Endothelial cell of umbilical vein (primary cell): ENCODE measurements around the gene MCM3AP. TPM values are rescaled to one million over a fixed set of nuclear protein-coding genes. Genes with fewer than 3 reads are reported as not detected.

Experiments
- BruUV-seq: library from RNA; stranded (reverse); fragments of 400-500 nt; replicated peaks from 2 replicates; lab custom pipeline; 2021; lab: Mats Ljungman, UMichigan
- CTCF ChIA-PET: fragments of 300-600, 350-600 bp; sonication (Branson Sonifier 250); formaldehyde crosslinking; loops from one replicate; lab custom pipeline; 2021; ENCODE audit warnings: antibody characterized with exemption, inconsistent platforms; lab: Charles Lee
- POLR2A ChIA-PET: fragments of 300-600, 350-600 bp; sonication (Branson Sonifier 250); formaldehyde crosslinking; loops from one replicate; lab custom pipeline; 2021; ENCODE audit warnings: antibody characterized with exemption, inconsistent platforms; lab: Charles Lee
- DNase-seq: peaks from one replicate; pipeline ENCODE4 v3.0.0-alpha.2; 2011; ENCODE audit warnings: low read depth, low spot score
- FAIRE-seq: peaks from 2 replicates; lab custom pipeline; 2011; peaks lifted over from hg19 to GRCh38; lab: Jason Lieb, UNC
- H2AFZ ChIP-seq: 2 replicates; pipeline ENCODE4 v1.6.0; 2012; ENCODE audit warnings: low read depth, low read length, control low read depth, inconsistent platforms
- H3K27ac ChIP-seq: 2 replicates; pipeline ENCODE4 v1.5.1; 2011; ENCODE audit warnings: low read depth, mild to moderate bottlenecking, control low read depth, low read length, moderate library complexity; ENCODE audit not compliant: insufficient read depth
- H3K27me3 ChIP-seq, 2 experiments: 2 replicates each; pipeline versions ENCODE4 v1.6.0 to v1.6.1; 2011; ENCODE audit warnings: low read length in 2 of 2, mixed read lengths in 1 of 2; ENCODE audit not compliant: control insufficient read depth in 2 of 2, insufficient read depth in 2 of 2
- H3K36me3 ChIP-seq, 2 experiments: 2 replicates in 1 of 2; 3 replicates in 1 of 2; pipeline ENCODE4 v1.5.1; 2011; ENCODE audit warnings: low read length in 2 of 2, mild to moderate bottlenecking in 1 of 2, moderate library complexity in 1 of 2; ENCODE audit not compliant: control insufficient read depth in 2 of 2, insufficient read depth in 2 of 2; ENCODE audit errors: extremely low read depth in 1 of 2
- H3K4me1 ChIP-seq: 3 replicates; pipeline ENCODE4 v1.5.1; 2011; ENCODE audit warnings: mild to moderate bottlenecking, low read length; ENCODE audit not compliant: control insufficient read depth, insufficient read depth; ENCODE audit errors: extremely low read depth
- H3K4me2 ChIP-seq: 2 replicates; pipeline ENCODE4 v1.6.1; 2011; ENCODE audit warnings: low read length, control low read depth, mixed read lengths; ENCODE audit not compliant: insufficient read depth
- H3K4me3 ChIP-seq, 3 experiments: fragments of 200-600 bp in 1 of 3; sonication (generic), shearing (Covaris generic) in 1 of 3; replicated peaks in 1 of 3; 2 replicates each; pipeline ENCODE4 v1.5.1; 2011 to 2016; ENCODE audit warnings: control low read depth in 3 of 3, low read length in 3 of 3, mild to moderate bottlenecking in 2 of 3, inconsistent platforms in 1 of 3, low read depth in 1 of 3, moderate library complexity in 1 of 3; ENCODE audit not compliant: insufficient read depth in 1 of 3
- H3K79me2 ChIP-seq: 2 replicates; pipeline ENCODE4 v1.6.0; 2012; ENCODE audit warnings: low read length, inconsistent platforms; ENCODE audit not compliant: control insufficient read depth, insufficient read depth
- H3K9ac ChIP-seq: replicated peaks from 2 replicates; pipeline ENCODE3; 2011; ENCODE audit warnings: low read length, control low read depth; ENCODE audit not compliant: insufficient read depth; ENCODE audit errors: extremely low read depth
- H3K9me1 ChIP-seq: replicated peaks from 3 replicates; pipeline ENCODE4 v1.6.0; 2011; ENCODE audit warnings: mild to moderate bottlenecking, low read length; ENCODE audit not compliant: control insufficient read depth, insufficient read depth; ENCODE audit errors: extremely low read depth
- H3K9me3 ChIP-seq: replicated peaks from 2 replicates; pipeline ENCODE4 v1.5.1; 2012; ENCODE audit warnings: low read length, inconsistent platforms; ENCODE audit not compliant: control insufficient read depth, insufficient read depth
- H4K20me1 ChIP-seq: replicated peaks from 2 replicates; pipeline ENCODE3; 2011; ENCODE audit warnings: mild to moderate bottlenecking, low read length; ENCODE audit not compliant: control insufficient read depth, insufficient read depth; ENCODE audit errors: extremely low read depth
- CTCF ChIP-seq, 2 donors: IDR thresholded peaks; 1 replicate in 1 of 2; 2 replicates in 1 of 2; pipeline ENCODE4 v1.5.1; 2011; ENCODE audit warnings: low read length in 2 of 2, mild to moderate bottlenecking in 2 of 2, moderate library complexity in 2 of 2, control low read depth in 1 of 2, inconsistent platforms in 1 of 2, low read depth in 1 of 2; ENCODE audit not compliant: insufficient read depth in 1 of 2; ENCODE audit errors: extremely low read depth in 1 of 2
- EZH2 ChIP-seq: IDR thresholded peaks from 2 replicates; pipeline ENCODE4 v1.6.1; 2012; ENCODE audit warnings: borderline replicate concordance, low read depth, mild to moderate bottlenecking, moderate library complexity, low read length, inconsistent platforms; ENCODE audit not compliant: severe bottlenecking
- FOS ChIP-seq: IDR thresholded peaks from 2 replicates; pipeline ENCODE4 v1.6.1; 2011; ENCODE audit warnings: mild to moderate bottlenecking, low read length, moderate library complexity, borderline replicate concordance; ENCODE audit not compliant: insufficient read depth
- GATA2 ChIP-seq: IDR thresholded peaks from 2 replicates; pipeline ENCODE4 v1.7.0; 2011; ENCODE audit warnings: low read depth, mild to moderate bottlenecking, moderate library complexity, mixed read lengths, low read length; ENCODE audit not compliant: insufficient read length, insufficient read depth
- JUN ChIP-seq: IDR thresholded peaks from 2 replicates; pipeline ENCODE4 v1.6.1; 2011; ENCODE audit warnings: borderline replicate concordance, low read depth; ENCODE audit not compliant: insufficient read length, insufficient read depth
- MAX ChIP-seq: IDR thresholded peaks from 2 replicates; pipeline ENCODE4 v1.6.1; 2011; ENCODE audit not compliant: insufficient read depth, insufficient read length
- MYC ChIP-seq: IDR thresholded peaks from one replicate; pipeline ENCODE4 v1.6.1; 2011; ENCODE audit warnings: mild to moderate bottlenecking, low read depth, low read length
- POLR2A ChIP-seq: IDR thresholded peaks from 2 replicates; pipeline ENCODE4 v1.6.1; 2012; ENCODE audit warnings: low read depth, mild to moderate bottlenecking, control low read depth, low read length
- POLR2AphosphoS5 ChIP-seq: IDR thresholded peaks from 2 replicates; pipeline ENCODE4 v1.6.1; 2012; ENCODE audit warnings: low read depth, mild to moderate bottlenecking, control low read depth, low read length, moderate library complexity; ENCODE audit not compliant: insufficient read depth
- dilution Hi-C: fragments of 300-500 bp; cut with MboI; formaldehyde crosslinking; loops from one replicate; pipeline ENCODE4 v1.15.0; 2019; ENCODE audit warnings: low sequenced_read_pairs; ENCODE audit not compliant: extremely low pct_ligation_motif_present
- intact Hi-C: fragments of 100-400 bp; cut with micrococcal nuclease; formaldehyde crosslinking; loops from one replicate; pipeline ENCODE4 v1.10.0; 2022
- polyA plus RNA-seq, 4 experiments: library from polyadenylated mRNA; depleted of rRNA in 3 of 4; stranded (reverse) in 3 of 4; unstranded in 1 of 4; fragments of >200 nt; gene quantifications; 2 replicates each; pipeline versions ENCODE4 v1.2.1 to v1.2.3, GENCODE V29; 2011 to 2012; ENCODE audit warnings: missing spikeins in 1 of 4
- total RNA-seq: library from RNA; stranded (reverse); gene quantifications from 2 replicates; pipeline ENCODE4 v1.2.3, GENCODE V29; 2021

MCM3AP gene
- total and polyA plus RNA-seq, 2 donors (not counting 3 experiments of a cell fraction or from before 2014, with no cell fraction given): 37.9 to 115 TPM

DNA sequence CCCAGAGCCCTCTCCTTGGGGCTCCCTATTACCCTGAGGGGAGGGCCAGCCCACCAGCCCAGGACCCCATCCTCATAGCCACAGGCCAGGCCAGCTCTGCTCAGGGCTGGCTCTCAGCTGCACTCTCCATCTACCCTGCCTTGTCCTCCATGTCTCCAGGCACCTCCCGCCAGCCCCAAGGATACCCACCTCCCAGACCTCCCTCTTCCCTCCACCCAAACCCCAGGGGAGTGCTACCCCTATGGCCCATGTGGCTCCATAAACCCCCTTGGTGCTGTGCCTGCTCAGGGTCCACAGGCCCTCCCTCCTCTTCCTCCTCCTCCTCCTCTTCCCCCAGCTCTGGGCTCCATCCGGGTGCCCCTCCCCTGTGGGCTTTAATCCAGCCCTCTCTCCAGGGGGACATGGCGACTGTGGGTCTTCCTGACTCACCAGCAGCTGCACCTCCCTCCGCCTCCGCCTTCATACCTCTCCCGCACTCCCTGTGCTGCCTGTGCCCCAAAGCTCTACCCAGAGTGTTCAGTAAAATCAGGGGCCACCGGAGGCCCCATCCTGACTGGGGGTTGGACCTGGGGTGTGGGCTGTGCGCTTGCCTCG lies 9.9 kb upstream of the MCM3AP start:
- no peak overlapping the region for H2AFZ ChIP-seq
- peaks cover 0 to 4% of the 10 kb centered on the region in 2 experiments for H3K36me3 ChIP-seq
- peaks cover 9% of the 10 kb centered on the region for H3K4me1 ChIP-seq
- no TSS peak for BruUV-seq
- POLR2A ChIA-PET: no interaction called here
- H4K20me1 ChIP-seq: no peaks in the 10 kb centered on the region
- H3K4me2 ChIP-seq: no peak overlapping the region
- H3K9ac ChIP-seq: no peak overlapping the region
- no peaks in the 10 kb centered on the region for H3K9me3 ChIP-seq
- H3K9me1 ChIP-seq: no peaks in the 10 kb centered on the region
- no peaks in the 10 kb centered on the region for H3K27me3 ChIP-seq
- intact Hi-C loops (no loop called here), dilution Hi-C loops (no loop called here)
- no peak overlapping the region for H3K4me3 ChIP-seq
- FAIRE-seq (no peak), DNase-seq (no peak)
- H3K27ac ChIP-seq: no peak overlapping the region
- no peaks in the 10 kb centered on the region for H3K79me2 ChIP-seq
- CTCF ChIA-PET: no interaction called here
- no peak for TF ChIP-seq MAX
- TF ChIP-seq POLR2AphosphoS5: no peak
- TF ChIP-seq FOS: no peak
- no peak for TF ChIP-seq EZH2
- no peak for TF ChIP-seq CTCF (IDR thresholded peaks at IDR 0.05; ENCODE audit: extremely low read depth in 1 of 2, insufficient read depth in 1 of 2, low read depth in 1 of 2, low read length in 2 of 2)
- no peak for TF ChIP-seq GATA2
- no peak for TF ChIP-seq MYC
- TF ChIP-seq JUN: no peak
- no peak for TF ChIP-seq POLR2A
